GM23338 (cell line): Measurements from ENCODE around the gene CEP95. TPM values are rescaled to one million over a fixed set of nuclear protein-coding genes. Genes with fewer than 3 reads are reported as not detected.

Experiments
- ATAC-seq: fragments of 200-7000 bp; cut with Tn5 transposase; 3 replicates; pipeline ENCODE4 v1.9.1; 2020
- DNase-seq: peaks from one replicate; pipeline ENCODE4 v3.0.0-alpha.2; 2015; ENCODE audit warnings: low spot score
- H2AFZ ChIP-seq: fragments of 200-600 bp; sonication (generic); 2 replicates; pipeline ENCODE4 v1.8.0; 2016; ENCODE audit warnings: antibody characterized with exemption, mild to moderate bottlenecking, moderate library complexity
- H3F3A ChIP-seq: fragments of 200-600 bp; sonication (generic); replicated peaks from 2 replicates; pipeline ENCODE4 v1.8.0; 2017; ENCODE audit warnings: antibody characterized with exemption, mixed run types, low read depth
- H3K27ac ChIP-seq: fragments of 200-600 bp; sonication (generic); 2 replicates; pipeline ENCODE4 v1.6.1; 2016; ENCODE audit warnings: low read depth
- H3K27me3 ChIP-seq: fragments of 200-600 bp; sonication (generic); 2 replicates; pipeline ENCODE4 v1.8.0; 2016; ENCODE audit warnings: mild to moderate bottlenecking, mixed run types, moderate library complexity; ENCODE audit not compliant: insufficient read depth
- H3K36me3 ChIP-seq: fragments of 200-600 bp; sonication (generic); 2 replicates; pipeline ENCODE4 v1.8.0; 2016; ENCODE audit warnings: mild to moderate bottlenecking; ENCODE audit not compliant: insufficient read depth
- H3K4me1 ChIP-seq: fragments of 200-600 bp; sonication (generic); 2 replicates; pipeline ENCODE4 v1.8.0; 2016; ENCODE audit warnings: mild to moderate bottlenecking, moderate library complexity; ENCODE audit not compliant: insufficient read depth
- H3K4me2 ChIP-seq: fragments of 200-600 bp; sonication (generic); 2 replicates; pipeline ENCODE4 v1.7.1; 2017; ENCODE audit warnings: mixed run types
- H3K4me3 ChIP-seq: fragments of 200-600 bp; sonication (generic); 2 replicates; pipeline ENCODE4 v1.6.1; 2016; ENCODE audit warnings: mixed run types
- H3K79me2 ChIP-seq: fragments of 200-600 bp; sonication (generic); replicated peaks from 2 replicates; pipeline ENCODE4 v1.8.0; 2017; ENCODE audit warnings: mild to moderate bottlenecking; ENCODE audit not compliant: insufficient read depth
- H3K9me2 ChIP-seq: fragments of 200-600 bp; sonication (generic); 2 replicates; pipeline ENCODE4 v1.8.0; 2017; ENCODE audit not compliant: insufficient read depth
- H4K20me1 ChIP-seq: fragments of 200-600 bp; sonication (generic); replicated peaks from 2 replicates; pipeline ENCODE4 v1.8.0; 2017; ENCODE audit warnings: mild to moderate bottlenecking; ENCODE audit not compliant: insufficient read depth
- H3K27ac Mint-ChIP-seq: 2 replicates; pipeline ENCODE4 v1.8.0; 2020; ENCODE audit warnings: inconsistent platforms, mild to moderate bottlenecking, moderate library complexity, mixed read lengths
- H3K27me3 Mint-ChIP-seq: 3 replicates; pipeline ENCODE4 v1.8.0; 2022; ENCODE audit warnings: low read depth, mild to moderate bottlenecking, moderate library complexity, mixed read lengths, inconsistent platforms; ENCODE audit not compliant: insufficient read depth, poor library complexity
- H3K36me3 Mint-ChIP-seq: 3 replicates; pipeline ENCODE4 v1.8.0; 2021; ENCODE audit warnings: low read depth, mild to moderate bottlenecking, inconsistent platforms, moderate library complexity, mixed read lengths
- H3K4me1 Mint-ChIP-seq: 3 replicates; pipeline ENCODE4 v1.8.0; 2020; ENCODE audit warnings: mild to moderate bottlenecking, inconsistent platforms, mixed read lengths
- H3K4me3 Mint-ChIP-seq: 3 replicates; pipeline ENCODE4 v1.8.0; 2021; ENCODE audit warnings: moderate library complexity, mild to moderate bottlenecking, inconsistent platforms, mixed read lengths
- H3K9me3 Mint-ChIP-seq: 3 replicates; pipeline ENCODE4 v1.8.0; 2020; ENCODE audit warnings: moderate library complexity, mild to moderate bottlenecking, inconsistent platforms, mixed read lengths
- CREB1 ChIP-seq: fragments of 250-450 bp; sonication (Bioruptor Pico); IDR thresholded peaks from 2 replicates; pipeline ENCODE4 v1.5.0; 2020; ENCODE audit warnings: low read depth, mild to moderate bottlenecking, moderate library complexity
- EZH2 ChIP-seq: fragments of 200-600 bp; sonication (generic); IDR thresholded peaks from one replicate; pipeline ENCODE4 v1.8.0; 2017; ENCODE audit warnings: antibody characterized with exemption, mild to moderate bottlenecking, low read depth; ENCODE audit not compliant: unreplicated experiment
- EZH2phosphoT487 ChIP-seq: fragments of 200-600 bp; sonication (generic); IDR thresholded peaks from one replicate; pipeline ENCODE4 v1.8.1; 2018; ENCODE audit warnings: antibody characterized with exemption; ENCODE audit not compliant: unreplicated experiment
- JUNB ChIP-seq: IDR thresholded peaks from one replicate; pipeline ENCODE4 v1.6.1; 2016; ENCODE audit warnings: antibody characterized with exemption; ENCODE audit not compliant: unreplicated experiment
- NANOG ChIP-seq: IDR thresholded peaks from 2 replicates; pipeline ENCODE4 v1.6.1; 2016; ENCODE audit warnings: antibody characterized with exemption, borderline replicate concordance
- POLR2AphosphoS5 ChIP-seq: IDR thresholded peaks from 2 replicates; pipeline ENCODE4 v1.6.1; 2016; ENCODE audit warnings: antibody characterized with exemption, low read depth
- STAT1 ChIP-seq: IDR thresholded peaks from one replicate; pipeline ENCODE4 v1.6.1; 2016; ENCODE audit warnings: antibody characterized with exemption; ENCODE audit not compliant: unreplicated experiment
- ZNF114 ChIP-seq: fragments of 250-450 bp; sonication (Bioruptor Pico); IDR thresholded peaks from 2 replicates; pipeline ENCODE4 v1.5.0; 2020; ENCODE audit warnings: mild to moderate bottlenecking, moderate library complexity
- ZNF331 ChIP-seq: fragments of 250-450 bp; sonication (Bioruptor Pico); IDR thresholded peaks from 2 replicates; pipeline ENCODE4 v1.5.0; 2020; ENCODE audit warnings: low read depth, mild to moderate bottlenecking, moderate library complexity
- polyA plus RNA-seq: library from polyadenylated mRNA; unstranded; fragments of >200 nt; fragmentation: Nextera tagmentation; extraction: Ambion mirVana; gene quantifications from 2 replicates; pipeline ENCODE4 v1.2.1, GENCODE V29; 2016
- total RNA-seq: library from RNA; depleted of rRNA; stranded (reverse); fragments of >200 nt; shearing (Covaris generic); gene quantifications from 2 replicates; pipeline ENCODE4 v1.2.3, GENCODE V29; 2014
- TF ChIP-seq, protein P1 (sequence below), 2 experiments: fragments of 200-600 bp in 1 of 2; sonication (generic) in 1 of 2; conservative IDR thresholded peaks; 2 replicates each; pipeline versions ENCODE4 v1.5.1 to v1.6.1; 2016 to 2017; ENCODE audit warnings: antibody characterized with exemption in 2 of 2, low read depth in 2 of 2, mild to moderate bottlenecking in 2 of 2, moderate library complexity in 1 of 2
- TF ChIP-seq, protein P2 (sequence below): fragments of 250-450 bp; sonication (Bioruptor Pico); IDR thresholded peaks from 2 replicates; pipeline ENCODE4 v1.5.0; 2020; ENCODE audit warnings: mild to moderate bottlenecking, moderate library complexity
- TF ChIP-seq, protein P3 (sequence below): IDR thresholded peaks from one replicate; pipeline ENCODE4 v1.6.1; 2018; ENCODE audit warnings: antibody characterized with exemption; ENCODE audit not compliant: unreplicated experiment
- TF ChIP-seq, protein P4 (sequence below): IDR thresholded peaks from 2 replicates; pipeline ENCODE4 v1.6.1; 2016; ENCODE audit warnings: antibody characterized with exemption

Gene CEP95
- total and polyA plus RNA-seq, 2 experiments from 2014 or later: 41.1 to 45.4 TPM

DNA sequence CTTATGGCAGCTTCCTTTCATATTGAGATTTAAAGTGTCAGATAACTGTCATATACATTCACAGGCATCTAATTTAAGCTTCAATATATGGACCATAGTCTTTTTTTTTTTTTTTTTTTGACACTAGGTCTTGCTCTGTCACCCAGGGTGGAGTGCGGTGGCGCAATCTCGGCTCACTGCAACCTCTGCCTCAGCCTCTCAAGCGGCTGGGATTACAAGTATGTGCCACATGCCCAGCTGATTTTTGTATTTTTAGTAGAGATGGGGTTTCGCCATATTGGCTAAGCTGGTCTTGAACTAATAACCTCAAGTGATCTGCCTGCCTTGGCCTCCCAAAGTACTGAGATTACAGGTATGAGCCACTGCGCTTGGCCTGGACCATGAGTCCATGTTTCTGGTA, 13.6 kb downstream of the CEP95 start:
- Histone ChIP-seq H3K36me3 (peaks cover 66% of the 10 kb centered on the region), H2AFZ (no peak overlapping the region), H3K79me2 (peaks cover 37% of the 10 kb centered on the region), H4K20me1 (peaks cover 31% of the 10 kb centered on the region), H3F3A (no peaks in the 10 kb centered on the region), H3K9me2 (no peaks in the 10 kb centered on the region), H3K4me3 (no peak overlapping the region), H3K27ac (no peak overlapping the region), H3K4me2 (no peak overlapping the region), H3K4me1 (no peaks in the 10 kb centered on the region), H3K27me3 (no peaks in the 10 kb centered on the region)
- TF ChIP-seq, protein P1, sequence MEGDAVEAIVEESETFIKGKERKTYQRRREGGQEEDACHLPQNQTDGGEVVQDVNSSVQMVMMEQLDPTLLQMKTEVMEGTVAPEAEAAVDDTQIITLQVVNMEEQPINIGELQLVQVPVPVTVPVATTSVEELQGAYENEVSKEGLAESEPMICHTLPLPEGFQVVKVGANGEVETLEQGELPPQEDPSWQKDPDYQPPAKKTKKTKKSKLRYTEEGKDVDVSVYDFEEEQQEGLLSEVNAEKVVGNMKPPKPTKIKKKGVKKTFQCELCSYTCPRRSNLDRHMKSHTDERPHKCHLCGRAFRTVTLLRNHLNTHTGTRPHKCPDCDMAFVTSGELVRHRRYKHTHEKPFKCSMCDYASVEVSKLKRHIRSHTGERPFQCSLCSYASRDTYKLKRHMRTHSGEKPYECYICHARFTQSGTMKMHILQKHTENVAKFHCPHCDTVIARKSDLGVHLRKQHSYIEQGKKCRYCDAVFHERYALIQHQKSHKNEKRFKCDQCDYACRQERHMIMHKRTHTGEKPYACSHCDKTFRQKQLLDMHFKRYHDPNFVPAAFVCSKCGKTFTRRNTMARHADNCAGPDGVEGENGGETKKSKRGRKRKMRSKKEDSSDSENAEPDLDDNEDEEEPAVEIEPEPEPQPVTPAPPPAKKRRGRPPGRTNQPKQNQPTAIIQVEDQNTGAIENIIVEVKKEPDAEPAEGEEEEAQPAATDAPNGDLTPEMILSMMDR (conservative IDR thresholded peaks at IDR 0.05; ENCODE audit: low read depth in 2 of 2): no peak
- no peak for TF ChIP-seq ZNF331
- no peak for TF ChIP-seq EZH2phosphoT487
- TF ChIP-seq, protein P2, sequence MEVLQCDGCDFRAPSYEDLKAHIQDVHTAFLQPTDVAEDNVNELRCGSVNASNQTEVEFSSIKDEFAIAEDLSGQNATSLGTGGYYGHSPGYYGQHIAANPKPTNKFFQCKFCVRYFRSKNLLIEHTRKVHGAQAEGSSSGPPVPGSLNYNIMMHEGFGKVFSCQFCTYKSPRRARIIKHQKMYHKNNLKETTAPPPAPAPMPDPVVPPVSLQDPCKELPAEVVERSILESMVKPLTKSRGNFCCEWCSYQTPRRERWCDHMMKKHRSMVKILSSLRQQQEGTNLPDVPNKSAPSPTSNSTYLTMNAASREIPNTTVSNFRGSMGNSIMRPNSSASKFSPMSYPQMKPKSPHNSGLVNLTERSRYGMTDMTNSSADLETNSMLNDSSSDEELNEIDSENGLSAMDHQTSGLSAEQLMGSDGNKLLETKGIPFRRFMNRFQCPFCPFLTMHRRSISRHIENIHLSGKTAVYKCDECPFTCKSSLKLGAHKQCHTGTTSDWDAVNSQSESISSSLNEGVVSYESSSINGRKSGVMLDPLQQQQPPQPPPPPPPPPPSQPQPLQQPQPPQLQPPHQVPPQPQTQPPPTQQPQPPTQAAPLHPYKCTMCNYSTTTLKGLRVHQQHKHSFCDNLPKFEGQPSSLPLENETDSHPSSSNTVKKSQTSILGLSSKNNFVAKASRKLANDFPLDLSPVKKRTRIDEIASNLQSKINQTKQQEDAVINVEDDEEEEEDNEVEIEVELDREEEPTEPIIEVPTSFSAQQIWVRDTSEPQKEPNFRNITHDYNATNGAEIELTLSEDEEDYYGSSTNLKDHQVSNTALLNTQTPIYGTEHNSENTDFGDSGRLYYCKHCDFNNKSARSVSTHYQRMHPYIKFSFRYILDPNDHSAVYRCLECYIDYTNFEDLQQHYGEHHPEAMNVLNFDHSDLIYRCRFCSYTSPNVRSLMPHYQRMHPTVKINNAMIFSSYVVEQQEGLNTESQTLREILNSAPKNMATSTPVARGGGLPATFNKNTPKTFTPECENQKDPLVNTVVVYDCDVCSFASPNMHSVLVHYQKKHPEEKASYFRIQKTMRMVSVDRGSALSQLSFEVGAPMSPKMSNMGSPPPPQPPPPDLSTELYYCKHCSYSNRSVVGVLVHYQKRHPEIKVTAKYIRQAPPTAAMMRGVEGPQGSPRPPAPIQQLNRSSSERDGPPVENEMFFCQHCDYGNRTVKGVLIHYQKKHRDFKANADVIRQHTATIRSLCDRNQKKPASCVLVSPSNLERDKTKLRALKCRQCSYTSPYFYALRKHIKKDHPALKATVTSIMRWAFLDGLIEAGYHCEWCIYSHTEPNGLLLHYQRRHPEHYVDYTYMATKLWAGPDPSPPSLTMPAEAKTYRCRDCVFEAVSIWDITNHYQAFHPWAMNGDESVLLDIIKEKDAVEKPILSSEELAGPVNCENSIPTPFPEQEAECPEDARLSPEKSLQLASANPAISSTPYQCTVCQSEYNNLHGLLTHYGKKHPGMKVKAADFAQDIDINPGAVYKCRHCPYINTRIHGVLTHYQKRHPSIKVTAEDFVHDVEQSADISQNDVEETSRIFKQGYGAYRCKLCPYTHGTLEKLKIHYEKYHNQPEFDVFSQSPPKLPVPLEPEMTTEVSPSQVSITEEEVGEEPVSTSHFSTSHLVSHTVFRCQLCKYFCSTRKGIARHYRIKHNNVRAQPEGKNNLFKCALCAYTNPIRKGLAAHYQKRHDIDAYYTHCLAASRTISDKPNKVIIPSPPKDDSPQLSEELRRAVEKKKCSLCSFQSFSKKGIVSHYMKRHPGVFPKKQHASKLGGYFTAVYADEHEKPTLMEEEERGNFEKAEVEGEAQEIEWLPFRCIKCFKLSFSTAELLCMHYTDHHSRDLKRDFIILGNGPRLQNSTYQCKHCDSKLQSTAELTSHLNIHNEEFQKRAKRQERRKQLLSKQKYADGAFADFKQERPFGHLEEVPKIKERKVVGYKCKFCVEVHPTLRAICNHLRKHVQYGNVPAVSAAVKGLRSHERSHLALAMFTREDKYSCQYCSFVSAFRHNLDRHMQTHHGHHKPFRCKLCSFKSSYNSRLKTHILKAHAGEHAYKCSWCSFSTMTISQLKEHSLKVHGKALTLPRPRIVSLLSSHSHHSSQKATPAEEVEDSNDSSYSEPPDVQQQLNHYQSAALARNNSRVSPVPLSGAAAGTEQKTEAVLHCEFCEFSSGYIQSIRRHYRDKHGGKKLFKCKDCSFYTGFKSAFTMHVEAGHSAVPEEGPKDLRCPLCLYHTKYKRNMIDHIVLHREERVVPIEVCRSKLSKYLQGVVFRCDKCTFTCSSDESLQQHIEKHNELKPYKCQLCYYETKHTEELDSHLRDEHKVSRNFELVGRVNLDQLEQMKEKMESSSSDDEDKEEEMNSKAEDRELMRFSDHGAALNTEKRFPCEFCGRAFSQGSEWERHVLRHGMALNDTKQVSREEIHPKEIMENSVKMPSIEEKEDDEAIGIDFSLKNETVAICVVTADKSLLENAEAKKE (CRISPR knock-in tag): no peak
- no peak for TF ChIP-seq POLR2AphosphoS5
- TF ChIP-seq NANOG: no peak
- no peak for TF ChIP-seq EZH2
- TF ChIP-seq, protein P3, sequence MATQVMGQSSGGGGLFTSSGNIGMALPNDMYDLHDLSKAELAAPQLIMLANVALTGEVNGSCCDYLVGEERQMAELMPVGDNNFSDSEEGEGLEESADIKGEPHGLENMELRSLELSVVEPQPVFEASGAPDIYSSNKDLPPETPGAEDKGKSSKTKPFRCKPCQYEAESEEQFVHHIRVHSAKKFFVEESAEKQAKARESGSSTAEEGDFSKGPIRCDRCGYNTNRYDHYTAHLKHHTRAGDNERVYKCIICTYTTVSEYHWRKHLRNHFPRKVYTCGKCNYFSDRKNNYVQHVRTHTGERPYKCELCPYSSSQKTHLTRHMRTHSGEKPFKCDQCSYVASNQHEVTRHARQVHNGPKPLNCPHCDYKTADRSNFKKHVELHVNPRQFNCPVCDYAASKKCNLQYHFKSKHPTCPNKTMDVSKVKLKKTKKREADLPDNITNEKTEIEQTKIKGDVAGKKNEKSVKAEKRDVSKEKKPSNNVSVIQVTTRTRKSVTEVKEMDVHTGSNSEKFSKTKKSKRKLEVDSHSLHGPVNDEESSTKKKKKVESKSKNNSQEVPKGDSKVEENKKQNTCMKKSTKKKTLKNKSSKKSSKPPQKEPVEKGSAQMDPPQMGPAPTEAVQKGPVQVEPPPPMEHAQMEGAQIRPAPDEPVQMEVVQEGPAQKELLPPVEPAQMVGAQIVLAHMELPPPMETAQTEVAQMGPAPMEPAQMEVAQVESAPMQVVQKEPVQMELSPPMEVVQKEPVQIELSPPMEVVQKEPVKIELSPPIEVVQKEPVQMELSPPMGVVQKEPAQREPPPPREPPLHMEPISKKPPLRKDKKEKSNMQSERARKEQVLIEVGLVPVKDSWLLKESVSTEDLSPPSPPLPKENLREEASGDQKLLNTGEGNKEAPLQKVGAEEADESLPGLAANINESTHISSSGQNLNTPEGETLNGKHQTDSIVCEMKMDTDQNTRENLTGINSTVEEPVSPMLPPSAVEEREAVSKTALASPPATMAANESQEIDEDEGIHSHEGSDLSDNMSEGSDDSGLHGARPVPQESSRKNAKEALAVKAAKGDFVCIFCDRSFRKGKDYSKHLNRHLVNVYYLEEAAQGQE: no peak
- TF ChIP-seq CREB1 (CRISPR knock-in tag): no peak
- TF ChIP-seq STAT1: no peak
- no peak for TF ChIP-seq JUNB
- TF ChIP-seq, protein P4, sequence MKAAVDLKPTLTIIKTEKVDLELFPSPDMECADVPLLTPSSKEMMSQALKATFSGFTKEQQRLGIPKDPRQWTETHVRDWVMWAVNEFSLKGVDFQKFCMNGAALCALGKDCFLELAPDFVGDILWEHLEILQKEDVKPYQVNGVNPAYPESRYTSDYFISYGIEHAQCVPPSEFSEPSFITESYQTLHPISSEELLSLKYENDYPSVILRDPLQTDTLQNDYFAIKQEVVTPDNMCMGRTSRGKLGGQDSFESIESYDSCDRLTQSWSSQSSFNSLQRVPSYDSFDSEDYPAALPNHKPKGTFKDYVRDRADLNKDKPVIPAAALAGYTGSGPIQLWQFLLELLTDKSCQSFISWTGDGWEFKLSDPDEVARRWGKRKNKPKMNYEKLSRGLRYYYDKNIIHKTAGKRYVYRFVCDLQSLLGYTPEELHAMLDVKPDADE: no peak
- TF ChIP-seq ZNF114: no peak
- no peaks in the 10 kb centered on the region for H3K4me1 Mint-ChIP-seq
- no peak overlapping the region for H3K27ac Mint-ChIP-seq
- peaks cover under 1% of the 10 kb centered on the region for H3K27me3 Mint-ChIP-seq
- H3K36me3 Mint-ChIP-seq: peaks cover 82% of the 10 kb centered on the region
- no peaks in the 10 kb centered on the region for H3K9me3 Mint-ChIP-seq
- DNase-seq (no peak), ATAC-seq (no peak)
- H3K4me3 Mint-ChIP-seq: no peak overlapping the region
